Activated T-cell treated with anti-CD3 and anti-CD28 coated beads, Interleukin-2, amount 50 U/mL, for 24 hours (primary cell): ENCODE data around the gene CYTH1.

Experiments
- DNase-seq: peaks from one replicate; pipeline ENCODE4 v3.0.0-alpha.2; 2020
- H3K27ac Mint-ChIP-seq: 2 replicates; pipeline ENCODE4 v1.8.0; 2020; ENCODE audit warnings: mild to moderate bottlenecking, mixed read lengths
- H3K27me3 Mint-ChIP-seq: 2 replicates; pipeline ENCODE4 v1.8.0; 2020; ENCODE audit warnings: mixed read lengths
- H3K36me3 Mint-ChIP-seq: 2 replicates; pipeline ENCODE4 v1.8.0; 2020; ENCODE audit warnings: low read depth, mixed read lengths
- H3K4me1 Mint-ChIP-seq: 2 replicates; pipeline ENCODE4 v1.8.0; 2020; ENCODE audit warnings: low read depth, mixed read lengths
- H3K4me3 Mint-ChIP-seq: 2 replicates; pipeline ENCODE4 v1.8.0; 2020; ENCODE audit warnings: mild to moderate bottlenecking, moderate library complexity, mixed read lengths
- H3K9me3 Mint-ChIP-seq: 2 replicates; pipeline ENCODE4 v1.8.0; 2020; ENCODE audit warnings: mixed read lengths

The CYTH1 gene

DNA sequence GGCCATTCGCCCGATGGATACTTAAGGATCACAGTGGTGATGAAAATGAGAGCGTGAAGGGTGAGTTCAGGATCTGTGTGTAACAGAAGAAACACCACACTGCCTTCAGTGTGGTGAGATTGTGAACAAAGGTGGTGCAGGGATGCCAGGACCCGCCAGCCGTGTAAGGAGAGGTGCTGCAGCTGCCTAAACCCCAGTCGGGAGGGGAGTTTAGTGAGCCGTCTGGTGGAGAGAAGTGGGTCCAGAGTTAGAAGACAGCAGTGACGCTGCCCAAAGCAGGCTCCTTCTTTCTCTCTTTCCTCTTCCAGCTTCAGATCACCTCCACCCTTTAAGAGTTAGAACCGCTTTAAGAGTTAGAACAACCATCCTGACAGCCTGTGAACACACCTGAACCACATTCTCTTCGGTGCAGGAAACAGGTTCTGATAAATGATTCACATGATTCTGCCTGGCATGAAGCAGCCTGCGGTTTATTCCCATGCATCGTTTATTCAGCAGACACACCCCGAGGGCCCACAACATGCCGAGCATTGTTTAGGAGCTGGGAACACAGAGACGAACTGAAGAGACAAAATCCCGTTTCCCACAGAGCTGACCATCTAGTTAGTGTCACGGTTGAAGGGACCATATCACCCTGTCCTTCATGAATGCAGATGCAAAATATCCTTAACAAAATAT lies 120.8 kb downstream of the CYTH1 start:
- no peaks in the 10 kb centered on the region for H3K27me3 Mint-ChIP-seq
- H3K9me3 Mint-ChIP-seq: no peaks in the 10 kb centered on the region
- no peak overlapping the region for H3K27ac Mint-ChIP-seq
- no peak for DNase-seq
- no peak overlapping the region for H3K4me3 Mint-ChIP-seq
- H3K36me3 Mint-ChIP-seq: peaks cover 2% of the 10 kb centered on the region
- H3K4me1 Mint-ChIP-seq: peaks cover 10% of the 10 kb centered on the region

DNA sequence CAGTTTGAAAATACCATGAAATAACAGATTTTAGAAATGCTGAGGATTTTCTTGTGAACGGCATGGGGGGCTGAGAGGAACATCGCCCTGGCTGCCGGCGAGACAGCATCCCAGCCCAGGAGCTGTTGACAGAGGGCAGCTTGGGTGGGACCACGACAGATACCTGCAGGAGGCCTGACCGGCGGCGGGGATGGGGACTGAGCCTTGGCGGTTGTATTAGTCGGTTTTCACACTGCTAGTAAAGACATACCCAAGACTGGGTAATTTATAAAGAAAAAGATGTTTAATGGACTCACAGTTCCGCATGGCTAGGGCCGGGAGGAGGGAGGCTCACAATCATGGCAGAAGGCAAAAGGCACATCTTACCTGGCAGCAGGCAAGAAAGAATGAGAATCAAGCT lies 122.5 kb downstream of the CYTH1 start:
- Mint-ChIP-seq H3K9me3 (no peaks in the 10 kb centered on the region), H3K27me3 (no peaks in the 10 kb centered on the region), H3K36me3 (no peaks in the 10 kb centered on the region), H3K4me1 (no peaks in the 10 kb centered on the region), H3K4me3 (no peak overlapping the region), H3K27ac (peak overlapping the region; percentile 1)
- DNase-seq: no peak

DNA sequence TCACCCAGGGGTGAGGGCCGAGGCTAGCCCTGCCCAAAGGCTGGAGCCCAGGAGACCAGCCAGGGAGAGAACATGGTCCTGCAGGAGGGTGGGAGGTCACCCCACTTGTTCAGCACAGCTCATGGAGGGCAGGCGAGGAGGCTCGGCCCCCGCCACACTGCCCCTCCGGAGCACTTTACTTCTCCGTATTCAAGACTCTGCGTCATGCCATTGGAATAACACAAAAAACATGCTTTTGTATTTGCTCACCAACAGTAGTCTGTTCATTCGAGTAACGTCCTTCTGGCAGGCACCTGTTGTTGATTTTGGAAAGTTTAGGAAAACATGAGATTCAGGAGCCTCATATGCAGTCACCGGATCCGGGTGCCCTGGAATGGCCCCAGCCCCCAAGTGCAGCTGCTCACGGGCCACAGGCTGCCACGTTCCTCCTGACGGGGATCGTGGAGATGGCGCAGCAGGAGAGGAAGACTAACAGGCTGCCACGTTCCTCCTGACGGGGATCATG lies 123.7 kb downstream of the CYTH1 start:
- H3K9me3 Mint-ChIP-seq: no peaks in the 10 kb centered on the region
- H3K4me1 Mint-ChIP-seq: no peaks in the 10 kb centered on the region
- H3K27me3 Mint-ChIP-seq: no peaks in the 10 kb centered on the region
- no peak overlapping the region for H3K27ac Mint-ChIP-seq
- DNase-seq: no peak
- H3K4me3 Mint-ChIP-seq: no peak overlapping the region
- no peaks in the 10 kb centered on the region for H3K36me3 Mint-ChIP-seq

DNA sequence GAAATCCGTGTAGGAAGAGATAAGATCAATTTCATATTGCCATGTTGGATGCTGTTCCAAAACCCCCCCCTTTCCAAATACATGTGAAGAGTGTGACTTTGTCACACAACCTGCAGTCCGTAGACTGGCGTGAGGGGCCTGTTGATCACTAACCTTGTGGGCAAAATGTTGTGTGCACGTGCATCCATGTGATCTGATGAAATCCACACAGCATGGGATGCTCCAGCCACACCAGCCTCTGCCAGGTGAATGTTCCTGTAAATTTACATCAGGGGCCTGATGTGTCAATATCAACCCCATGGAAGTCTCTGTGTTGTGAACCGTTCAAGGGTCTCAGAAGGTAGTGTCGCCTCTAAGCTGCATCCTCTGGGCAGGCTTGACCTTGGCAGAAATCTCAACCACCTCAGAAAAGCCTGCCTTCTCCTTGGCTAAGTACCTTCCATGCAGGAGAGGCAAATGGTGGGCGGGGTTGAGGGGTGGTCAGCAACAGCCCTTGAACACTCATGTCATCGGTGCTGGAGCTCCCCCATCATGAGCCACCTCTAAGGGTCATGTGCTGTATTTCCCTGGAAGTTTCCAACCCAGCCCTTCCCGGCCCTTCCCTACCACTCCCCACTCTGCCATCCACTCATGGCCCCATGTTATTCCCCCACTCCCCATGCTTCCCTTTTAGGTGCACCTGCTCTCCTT lies 126.7 kb downstream of the CYTH1 start:
- Mint-ChIP-seq H3K9me3 (no peaks in the 10 kb centered on the region), H3K27me3 (no peaks in the 10 kb centered on the region), H3K4me3 (no peak overlapping the region), H3K27ac (no peak overlapping the region), H3K36me3 (no peaks in the 10 kb centered on the region), H3K4me1 (peaks cover 5% of the 10 kb centered on the region)
- no peak for DNase-seq

DNA sequence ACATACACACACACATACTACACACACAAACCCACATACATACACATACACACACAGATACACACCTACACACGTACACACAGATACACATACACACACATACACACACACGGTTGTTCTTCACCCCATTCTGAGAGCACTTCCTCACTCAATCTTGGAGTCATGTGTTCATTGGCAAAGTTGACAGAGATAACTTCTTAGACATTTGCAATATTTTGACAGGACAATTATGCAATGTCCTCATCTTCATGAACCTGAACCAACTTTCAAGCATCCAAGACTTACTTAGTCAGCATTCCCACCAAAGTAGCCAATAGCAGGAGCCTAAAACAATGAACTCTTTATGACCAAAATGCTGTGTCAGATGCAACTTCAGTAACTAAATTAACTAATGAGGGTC lies 127.7 kb downstream of the CYTH1 start:
- peaks cover 5% of the 10 kb centered on the region for H3K4me1 Mint-ChIP-seq
- H3K27me3 Mint-ChIP-seq: no peaks in the 10 kb centered on the region

DNA sequence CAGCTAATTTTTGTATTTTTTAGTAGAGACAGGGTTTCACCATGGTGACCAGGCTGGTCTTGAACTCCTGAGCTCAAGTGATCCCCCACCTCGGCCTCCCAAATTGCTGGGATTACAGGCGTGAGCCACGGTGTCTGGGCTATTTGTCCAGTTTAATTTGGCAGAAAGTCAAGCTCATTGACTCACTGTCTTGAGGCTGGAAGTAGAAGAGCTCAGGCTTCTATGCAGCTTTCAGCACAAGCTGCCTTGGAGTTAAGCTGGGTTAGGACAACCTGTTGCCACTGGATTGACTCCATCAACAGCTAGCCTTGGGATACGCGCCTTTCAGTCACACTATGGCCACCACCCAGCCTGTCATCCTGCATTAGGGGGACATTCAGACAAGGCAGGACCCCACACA lies 128.7 kb downstream of the CYTH1 start:
- peaks cover 4% of the 10 kb centered on the region for H3K9me3 Mint-ChIP-seq
- H3K27me3 Mint-ChIP-seq: no peaks in the 10 kb centered on the region
- no peak overlapping the region for H3K4me3 Mint-ChIP-seq
- DNase-seq: no peak
- H3K4me1 Mint-ChIP-seq: peaks cover 5% of the 10 kb centered on the region
- no peaks in the 10 kb centered on the region for H3K36me3 Mint-ChIP-seq
- H3K27ac Mint-ChIP-seq: no peak overlapping the region

More for the DNA sequence above, 127.7 kb downstream of the CYTH1 start:
- Mint-ChIP-seq H3K27ac (no peak overlapping the region), H3K36me3 (no peaks in the 10 kb centered on the region), H3K4me3 (no peak overlapping the region), H3K9me3 (no peaks in the 10 kb centered on the region)
- DNase-seq: no peak

DNA sequence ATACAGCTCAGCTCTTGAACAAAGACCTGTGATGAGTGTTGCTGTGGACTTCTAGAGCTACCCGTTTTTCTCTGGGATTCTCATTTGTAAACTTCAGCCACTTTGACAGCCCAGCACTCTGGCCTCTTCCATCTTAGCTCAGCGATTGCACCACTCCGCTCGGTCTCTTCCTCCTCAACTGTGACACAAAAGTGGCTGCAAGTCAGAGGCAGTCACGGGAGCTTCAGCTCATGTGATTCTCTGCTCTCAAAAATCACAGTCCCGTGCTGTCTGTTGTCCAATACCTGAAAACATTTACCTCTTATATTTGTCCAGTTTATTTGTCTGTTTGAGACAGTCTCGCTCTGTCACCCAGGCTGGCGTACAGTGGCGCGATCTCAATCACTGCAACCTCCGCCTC lies 129.2 kb downstream of the CYTH1 start:
- H3K36me3 Mint-ChIP-seq: no peaks in the 10 kb centered on the region
- peaks cover 5% of the 10 kb centered on the region for H3K4me1 Mint-ChIP-seq
- no peak for DNase-seq
- no peak overlapping the region for H3K4me3 Mint-ChIP-seq
- peaks cover 5% of the 10 kb centered on the region for H3K9me3 Mint-ChIP-seq
- no peaks in the 10 kb centered on the region for H3K27me3 Mint-ChIP-seq
- H3K27ac Mint-ChIP-seq: no peak overlapping the region

DNA sequence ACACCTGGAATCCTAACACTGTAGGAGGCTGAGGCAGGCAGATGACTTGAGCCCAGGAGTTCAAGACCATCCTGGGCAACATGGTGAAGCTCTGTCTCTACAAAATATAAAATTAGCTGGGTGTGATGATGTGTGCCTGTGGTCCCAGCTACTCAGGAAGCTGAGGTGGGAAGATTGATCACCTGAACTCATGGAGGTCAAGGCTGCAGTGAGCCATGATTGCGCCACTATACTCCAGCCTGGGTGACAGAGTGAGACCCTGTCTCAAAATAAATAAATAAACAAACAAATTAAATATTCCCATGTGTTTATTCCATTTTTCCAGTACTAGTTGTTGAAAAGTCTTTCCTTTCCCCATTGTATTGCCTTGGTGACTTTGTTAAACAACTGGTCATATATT lies 130.0 kb downstream of the CYTH1 start:
- peaks cover 2% of the 10 kb centered on the region for H3K27me3 Mint-ChIP-seq
- peaks cover 5% of the 10 kb centered on the region for H3K9me3 Mint-ChIP-seq
- no peak overlapping the region for H3K4me3 Mint-ChIP-seq
- H3K4me1 Mint-ChIP-seq: peaks cover 7% of the 10 kb centered on the region
- no peak for DNase-seq
- H3K36me3 Mint-ChIP-seq: no peaks in the 10 kb centered on the region
- H3K27ac Mint-ChIP-seq: no peak overlapping the region

DNA sequence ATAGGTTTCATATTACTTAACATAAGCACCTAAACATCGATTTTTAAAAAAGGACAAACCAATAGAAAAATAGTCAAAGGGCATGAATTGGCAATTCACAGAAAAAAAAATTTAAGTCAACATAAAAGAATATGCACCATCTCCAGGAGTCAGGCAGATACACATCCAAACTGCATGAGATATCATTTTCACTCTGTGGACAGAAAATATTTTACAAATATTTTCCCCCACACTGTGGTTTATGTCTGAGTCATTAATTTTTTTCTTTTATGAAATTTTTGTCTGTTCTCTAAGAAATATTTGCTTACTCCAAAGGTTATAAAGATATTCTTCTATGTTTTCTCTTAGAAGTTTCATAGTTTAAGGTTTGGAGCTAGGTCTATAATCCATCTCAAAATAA lies 130.5 kb downstream of the CYTH1 start:
- Mint-ChIP-seq H3K27me3 (peaks cover 3% of the 10 kb centered on the region), H3K36me3 (no peaks in the 10 kb centered on the region), H3K4me3 (no peak overlapping the region), H3K9me3 (peaks cover 5% of the 10 kb centered on the region), H3K27ac (no peak overlapping the region), H3K4me1 (peaks cover 9% of the 10 kb centered on the region)
- no peak for DNase-seq

DNA sequence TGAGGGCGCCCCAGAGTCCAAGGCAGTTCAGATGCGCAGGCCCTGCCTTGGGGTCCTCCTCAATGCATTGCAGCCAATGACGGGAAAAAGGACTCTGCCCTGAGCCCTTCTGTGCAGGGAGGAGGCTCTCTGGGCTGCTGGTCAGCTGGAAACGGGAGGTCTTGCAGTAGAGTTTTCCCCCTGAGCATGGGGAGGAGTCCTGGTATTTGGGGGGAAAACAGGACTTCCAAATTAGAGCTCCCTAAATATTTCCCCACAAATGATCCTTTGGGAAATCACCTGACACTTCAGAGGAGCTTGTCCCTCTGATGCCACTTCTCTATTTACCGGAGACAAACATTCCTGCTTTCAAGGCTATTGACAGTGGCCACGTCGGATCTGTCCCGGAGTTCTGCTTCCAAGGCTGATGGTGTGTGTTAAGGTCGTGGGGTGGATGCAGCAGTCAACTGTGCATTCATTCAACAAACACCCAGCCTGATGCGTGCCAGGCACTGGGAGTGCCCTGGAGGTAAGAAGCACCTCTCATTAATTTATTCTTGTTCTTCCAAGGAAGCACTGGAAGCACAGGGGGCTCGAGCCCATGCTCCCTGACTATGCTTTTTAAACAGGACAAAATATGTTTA lies 131.9 kb downstream of the CYTH1 start:
- H3K9me3 Mint-ChIP-seq: peaks cover 5% of the 10 kb centered on the region
- DNase-seq: no peak
- H3K27me3 Mint-ChIP-seq: peaks cover 3% of the 10 kb centered on the region
- no peak overlapping the region for H3K4me3 Mint-ChIP-seq
- H3K36me3 Mint-ChIP-seq: no peaks in the 10 kb centered on the region
- no peak overlapping the region for H3K27ac Mint-ChIP-seq
- H3K4me1 Mint-ChIP-seq: peaks cover 20% of the 10 kb centered on the region

DNA sequence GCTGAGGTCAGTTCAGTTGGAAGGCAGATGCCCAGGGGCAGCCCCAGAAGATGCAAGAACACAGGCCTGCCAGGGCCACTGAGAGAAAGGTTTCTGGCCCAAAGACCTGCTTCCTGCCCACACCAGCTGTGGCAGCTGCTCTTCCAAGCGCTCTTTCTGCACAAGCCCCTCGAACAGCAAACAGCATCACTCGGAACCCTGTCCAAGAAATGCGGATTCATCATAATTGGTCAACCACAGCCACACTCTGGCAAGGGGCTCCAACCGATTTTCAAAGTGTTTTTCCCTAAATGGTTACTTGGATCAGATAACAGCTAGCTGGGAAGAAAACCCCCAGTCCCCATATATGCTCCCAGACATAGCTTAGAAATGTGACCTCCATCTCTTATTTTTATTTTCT lies 133.8 kb downstream of the CYTH1 start:
- peaks cover 3% of the 10 kb centered on the region for H3K27me3 Mint-ChIP-seq
- peaks cover 5% of the 10 kb centered on the region for H3K9me3 Mint-ChIP-seq
- H3K27ac Mint-ChIP-seq: no peak overlapping the region
- no peaks in the 10 kb centered on the region for H3K36me3 Mint-ChIP-seq
- H3K4me3 Mint-ChIP-seq: no peak overlapping the region
- peaks cover 20% of the 10 kb centered on the region for H3K4me1 Mint-ChIP-seq
- no peak for DNase-seq

DNA sequence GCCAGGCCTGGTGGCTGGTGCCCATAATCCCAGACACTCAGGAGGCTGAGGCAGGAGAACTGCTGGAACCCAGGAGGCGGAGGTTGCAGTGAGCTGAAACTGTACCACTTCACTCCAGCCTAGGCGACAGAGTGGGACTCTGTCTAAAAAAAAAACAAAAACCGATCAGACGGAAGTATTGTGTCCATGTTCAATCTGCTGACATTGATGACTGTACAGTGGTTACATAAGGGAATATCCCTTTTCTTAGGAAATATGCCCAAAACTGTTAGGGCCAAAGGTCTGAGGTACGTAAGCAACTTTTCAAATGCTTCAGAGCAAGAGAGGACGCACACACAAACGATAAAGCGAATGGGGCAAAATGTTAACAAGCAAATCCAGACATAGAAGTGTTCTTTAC lies 135.0 kb downstream of the CYTH1 start:
- DNase-seq: no peak
- peaks cover 3% of the 10 kb centered on the region for H3K27me3 Mint-ChIP-seq
- H3K36me3 Mint-ChIP-seq: no peaks in the 10 kb centered on the region
- H3K4me1 Mint-ChIP-seq: peaks cover 20% of the 10 kb centered on the region
- peaks cover 5% of the 10 kb centered on the region for H3K9me3 Mint-ChIP-seq
- no peak overlapping the region for H3K4me3 Mint-ChIP-seq
- H3K27ac Mint-ChIP-seq: no peak overlapping the region

DNA sequence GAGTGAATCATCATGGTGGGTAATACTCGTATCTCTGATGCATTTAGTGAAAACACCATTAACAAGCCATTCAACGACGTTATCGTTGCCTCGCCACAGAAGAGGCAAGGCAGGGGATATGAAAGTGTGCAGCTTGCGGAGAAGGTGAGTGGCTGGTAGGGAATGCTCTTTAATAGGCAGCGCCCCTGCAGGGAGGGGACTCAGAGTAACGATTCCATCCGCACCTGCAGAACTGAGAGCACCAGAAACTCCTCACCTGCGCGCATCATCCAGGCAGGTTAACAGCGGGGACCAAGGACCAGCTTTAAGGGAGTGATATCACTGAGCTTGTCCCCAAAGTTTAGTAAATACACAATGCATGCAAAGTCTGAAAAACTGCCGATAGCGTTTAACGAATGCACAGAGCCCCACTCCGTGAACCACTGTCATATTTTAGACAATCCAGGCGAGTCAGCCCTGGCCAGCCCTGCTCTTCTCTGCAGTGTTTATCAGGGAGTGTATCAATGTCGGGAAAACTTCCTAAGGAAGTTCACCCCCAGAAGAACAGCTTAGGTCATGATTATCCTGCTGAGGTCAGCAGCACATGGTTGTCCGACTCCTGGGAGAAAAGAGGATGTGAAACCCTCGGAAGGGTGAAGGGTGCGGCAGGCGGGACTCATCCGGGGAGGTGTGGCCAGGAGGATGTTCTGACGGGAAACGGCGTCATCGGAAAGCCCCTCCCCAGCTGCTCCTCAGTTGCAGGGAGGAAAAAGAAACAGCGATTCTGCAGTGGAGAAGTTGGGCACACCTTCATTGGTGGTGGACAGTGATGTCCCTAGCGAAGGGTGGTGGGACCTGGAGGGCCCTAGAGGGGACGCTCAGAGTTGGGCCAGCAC lies 136.4 kb downstream of the CYTH1 start:
- peak; percentile 72 for DNase-seq
- peak overlapping the region; percentile 81 for H3K27ac Mint-ChIP-seq
- peaks cover 15% of the 10 kb centered on the region for H3K4me1 Mint-ChIP-seq
- H3K27me3 Mint-ChIP-seq: peaks cover 3% of the 10 kb centered on the region
- no peaks in the 10 kb centered on the region for H3K36me3 Mint-ChIP-seq
- H3K9me3 Mint-ChIP-seq: peaks cover 5% of the 10 kb centered on the region
- H3K4me3 Mint-ChIP-seq: peak overlapping the region; percentile 64

DNA sequence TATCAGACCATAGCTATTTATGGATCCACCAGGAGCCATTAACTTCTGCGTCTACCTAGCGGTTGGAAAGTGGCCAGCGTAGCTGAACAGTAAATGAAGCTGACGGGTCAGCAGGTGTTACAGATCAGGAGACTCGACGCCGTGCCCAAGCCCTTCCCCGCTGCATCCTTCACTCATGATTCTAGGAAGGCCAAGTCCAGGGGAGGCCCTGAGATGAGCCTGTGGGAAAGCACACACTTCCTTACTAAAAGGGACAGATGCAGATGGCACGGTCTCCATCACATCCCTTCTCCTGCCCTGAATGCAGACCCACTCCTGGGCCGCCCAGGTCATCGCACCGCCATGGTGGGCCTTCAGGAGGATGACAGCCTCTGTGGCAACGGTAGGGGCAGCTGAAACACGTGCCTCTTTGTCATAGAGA lies 137.1 kb downstream of the CYTH1 start:
- Mint-ChIP-seq H3K4me3 (no peak overlapping the region), H3K27ac (peak overlapping the region; percentile 44), H3K9me3 (peaks cover 5% of the 10 kb centered on the region), H3K27me3 (peaks cover 3% of the 10 kb centered on the region), H3K4me1 (peaks cover 15% of the 10 kb centered on the region), H3K36me3 (no peaks in the 10 kb centered on the region)
- DNase-seq: no peak
